CD14-positive monocyte (primary cell): ENCODE results near the gene IL17C. TPM values are rescaled to one million over a fixed set of nuclear protein-coding genes. Genes with fewer than 3 reads are reported as not detected.
A peak's percentile ranks its signal among the peaks of the same experiment; 100 is the strongest.

Experiments
- DNase-seq, 3 donors: peaks; one replicate each; pipeline ENCODE4 v3.0.0-alpha.2; 2011 to 2022
- H2AFZ ChIP-seq: 2 replicates; pipeline ENCODE4 v1.6.0; 2012; ENCODE audit warnings: mild to moderate bottlenecking, low read depth, low read length, inconsistent platforms; ENCODE audit not compliant: insufficient read depth, poor library complexity, severe bottlenecking
- H3K27ac ChIP-seq, 2 donors: 1 replicate in 1 of 2; 2 replicates in 1 of 2; pipeline ENCODE4 v1.5.1; 2012 to 2013; ENCODE audit warnings: low read length in 2 of 2, control low read depth in 1 of 2, inconsistent platforms in 1 of 2, low read depth in 1 of 2, mild to moderate bottlenecking in 1 of 2
- H3K27me3 ChIP-seq, 2 donors: one replicate each; pipeline versions ENCODE4 v1.6.0 to v1.6.1; 2011 to 2013; ENCODE audit warnings: low read length in 2 of 2; ENCODE audit not compliant: control insufficient read depth in 2 of 2, insufficient read depth in 2 of 2
- H3K36me3 ChIP-seq, 2 donors: replicated peaks in 1 of 2; 1 replicate in 1 of 2; 2 replicates in 1 of 2; pipeline versions ENCODE4 v1.5.1 to v1.6.1; 2012 to 2013; ENCODE audit warnings: low read length in 2 of 2, control low read depth in 1 of 2, inconsistent platforms in 1 of 2, mild to moderate bottlenecking in 1 of 2; ENCODE audit not compliant: insufficient read depth in 2 of 2, control insufficient read depth in 1 of 2
- H3K4me1 ChIP-seq, 2 donors: 1 replicate in 1 of 2; 2 replicates in 1 of 2; pipeline versions ENCODE4 v1.5.1 to v1.6.1; 2012 to 2013; ENCODE audit warnings: low read length in 2 of 2, control low read depth in 1 of 2, inconsistent platforms in 1 of 2, mild to moderate bottlenecking in 1 of 2, moderate library complexity in 1 of 2; ENCODE audit not compliant: insufficient read depth in 2 of 2, control insufficient read depth in 1 of 2
- H3K4me2 ChIP-seq: replicated peaks from 2 replicates; pipeline ENCODE3; 2012; ENCODE audit warnings: low read length, moderate library complexity, mild to moderate bottlenecking; ENCODE audit not compliant: poor library complexity, severe bottlenecking; ENCODE audit errors: extremely low read depth
- H3K4me3 ChIP-seq, 3 experiments: fragments of 200-600 bp in 1 of 3; sonication (generic) in 1 of 3; replicated peaks in 1 of 3; 1 replicate in 2 of 3; 2 replicates in 1 of 3; pipeline ENCODE4 v1.5.1; 2011 to 2013; ENCODE audit warnings: low read length in 3 of 3, mild to moderate bottlenecking in 3 of 3, control low read depth in 2 of 3, low read depth in 2 of 3, inconsistent platforms in 1 of 3, moderate library complexity in 1 of 3
- H3K79me2 ChIP-seq: 2 replicates; pipeline ENCODE4 v1.6.0; 2012; ENCODE audit warnings: mild to moderate bottlenecking, control low read depth, inconsistent platforms, low read length, moderate library complexity; ENCODE audit not compliant: insufficient read depth
- H3K9ac ChIP-seq: 2 replicates; pipeline ENCODE4 v1.6.0; 2017; ENCODE audit warnings: low read length, mild to moderate bottlenecking; ENCODE audit not compliant: insufficient read depth, poor library complexity, severe bottlenecking
- H3K9me3 ChIP-seq, 2 donors: replicated peaks in 1 of 2; 1 replicate in 1 of 2; 2 replicates in 1 of 2; pipeline versions ENCODE4 v1.5.1 to v1.6.1; 2012 to 2013; ENCODE audit warnings: low read length in 2 of 2, control low read depth in 1 of 2; ENCODE audit not compliant: control insufficient read depth in 1 of 2, insufficient read depth in 1 of 2
- H4K20me1 ChIP-seq: 2 replicates; pipeline ENCODE4 v1.6.0; 2012; ENCODE audit warnings: mild to moderate bottlenecking, low read length, control low read depth, moderate library complexity; ENCODE audit not compliant: insufficient read depth
- H3K27ac Mint-ChIP-seq, 7 donors: one replicate each; pipeline ENCODE4 v1.8.0; 2020; ENCODE audit warnings: mild to moderate bottlenecking in 7 of 7, mixed read lengths in 7 of 7, moderate library complexity in 6 of 7, inconsistent platforms in 2 of 7
- H3K27me3 Mint-ChIP-seq, 3 donors: one replicate each; pipeline ENCODE4 v1.8.0; 2021 to 2022; ENCODE audit warnings: low read depth in 3 of 3, mild to moderate bottlenecking in 3 of 3, mixed read lengths in 3 of 3, moderate library complexity in 3 of 3, inconsistent platforms in 1 of 3
- H3K36me3 Mint-ChIP-seq, 2 donors: one replicate each; pipeline ENCODE4 v1.8.0; 2020; ENCODE audit warnings: mixed read lengths in 2 of 2, inconsistent platforms in 1 of 2, mild to moderate bottlenecking in 1 of 2
- H3K4me1 Mint-ChIP-seq: one replicate; pipeline ENCODE4 v1.8.0; 2020; ENCODE audit warnings: mild to moderate bottlenecking, mixed read lengths
- H3K4me3 Mint-ChIP-seq, 2 donors: one replicate each; pipeline ENCODE4 v1.8.0; 2020; ENCODE audit warnings: mild to moderate bottlenecking in 2 of 2, mixed read lengths in 2 of 2, moderate library complexity in 1 of 2
- H3K9me3 Mint-ChIP-seq, 7 donors: one replicate each; pipeline ENCODE4 v1.8.0; 2020 to 2022; ENCODE audit warnings: mixed read lengths in 7 of 7, mild to moderate bottlenecking in 6 of 7, moderate library complexity in 6 of 7, inconsistent platforms in 2 of 7
- CTCF ChIP-seq: fragments of 200-600 bp; IDR thresholded peaks from one replicate; pipeline ENCODE4 v1.8.0; 2022; ENCODE audit warnings: antibody characterized with exemption, mild to moderate bottlenecking
- WGBS: methylation state at CpG from one replicate; pipeline ENCODE4 v1.1.5; 2013; ENCODE audit warnings: missing lambda C conversion rate; ENCODE audit not compliant: insufficient coverage; 5-methylcytosine and 5-hydroxymethylcytosine counted together
- intact Hi-C, 2 donors: fragments of 100-400 bp; cut with micrococcal nuclease; formaldehyde crosslinking; loops; one replicate each; pipeline versions ENCODE4 v1.15.0 to v1.15.1; 2023
- polyA plus RNA-seq, 3 donors: library from polyadenylated mRNA; depleted of rRNA in 1 of 3; unstranded in 2 of 3; stranded (reverse) in 1 of 3; fragments of 300-500 nt in 2 of 3; fragments of >200 nt in 1 of 3; fragmentation: Illumina TruSeq in 2 of 3; gene quantifications; 1 replicate in 2 of 3; 2 replicates in 1 of 3; pipeline ENCODE4 v1.2.3, GENCODE V29; 2012 to 2021

The IL17C gene
- polyA plus RNA-seq, 3 donors: 0.08 TPM; not detected in 2

GRCh38 chr16:88639231-88640038, 1.1 kb downstream of the IL17C start:
- Histone ChIP-seq H3K4me2 (no peak overlapping the region), H3K27me3 (peaks cover 21 to 59% of the 10 kb centered on the region in 2 donors), H4K20me1 (peaks cover 73% of the 10 kb centered on the region), H3K9me3 (peaks cover 0 to 5% of the 10 kb centered on the region in 2 donors), H3K9ac (no peak overlapping the region), H3K79me2 (peaks cover 2% of the 10 kb centered on the region), H2AFZ (no peak overlapping the region), H3K27ac (no peak overlapping the region), H3K36me3 (peaks cover 13 to 17% of the 10 kb centered on the region in 2 donors), H3K4me3 (no peak overlapping the region), H3K4me1 (peaks cover 15 to 22% of the 10 kb centered on the region in 2 donors)
- intact Hi-C loops: loop anchor here in 1 of 2 donors (10.0 kb wide), 1 partner anchor 45 kb away; the partner anchor contains the start of gene SNAI3
- no peak for TF ChIP-seq CTCF
- peaks cover 0 to 15% (median 8%) of the 10 kb centered on the region in 7 donors for H3K9me3 Mint-ChIP-seq
- WGBS: 35% methylated on average over 39 of the region's 45 CpGs
- no peak overlapping the region for H3K27ac Mint-ChIP-seq
- peaks cover 37% of the 10 kb centered on the region for H3K4me1 Mint-ChIP-seq
- peaks cover 48 to 69% (median 55%) of the 10 kb centered on the region in 3 donors for H3K27me3 Mint-ChIP-seq
- no peak for DNase-seq
- H3K36me3 Mint-ChIP-seq: peaks cover 15 to 20% of the 10 kb centered on the region in 2 donors
- H3K4me3 Mint-ChIP-seq: peak overlapping the region in 1 of 2 donors; percentile 51

GRCh38 chr16:88640039-88640495, 1.7 kb downstream of the IL17C start:
- DNase-seq: no peak
- Histone ChIP-seq H3K79me2 (peaks cover 8% of the 10 kb centered on the region), H3K9me3 (peaks cover 0 to 5% of the 10 kb centered on the region in 2 donors), H3K36me3 (peaks cover 17 to 23% of the 10 kb centered on the region in 2 donors), H2AFZ (no peak overlapping the region), H3K4me3 (no peak overlapping the region), H3K27ac (no peak overlapping the region), H3K4me1 (peaks cover 9 to 16% of the 10 kb centered on the region in 2 donors), H3K27me3 (peaks cover 21 to 56% of the 10 kb centered on the region in 2 donors), H3K9ac (no peak overlapping the region), H3K4me2 (no peak overlapping the region), H4K20me1 (peaks cover 76% of the 10 kb centered on the region)
- H3K4me1 Mint-ChIP-seq: peaks cover 36% of the 10 kb centered on the region
- TF ChIP-seq CTCF: no peak
- H3K36me3 Mint-ChIP-seq: peaks cover 20 to 26% of the 10 kb centered on the region in 2 donors
- intact Hi-C loops: no loop called here
- 60% methylated on average over 3 of the region's 13 CpGs for WGBS
- H3K4me3 Mint-ChIP-seq: peak overlapping the region in 1 of 2 donors; percentile 51
- peak overlapping the region in 3 of 7 donors; percentile 23 to 50 (median 36) for H3K27ac Mint-ChIP-seq
- peaks cover 0 to 15% (median 8%) of the 10 kb centered on the region in 7 donors for H3K9me3 Mint-ChIP-seq
- peaks cover 48 to 64% (median 54%) of the 10 kb centered on the region in 3 donors for H3K27me3 Mint-ChIP-seq
